HG03469 (cell line): Measurements from ENCODE around the gene TMLHE.
"Not testable (repeated sequence)": the region's sequence is repeated elsewhere in the genome, so short reads cannot be mapped to it uniquely, and the experiment has no call there.

Experiments
- ATAC-seq: cut with Tn5 transposase; IDR thresholded peaks from one replicate; pipeline ENCODE4 v1.9.1; 2021; ENCODE audit warnings: mild to moderate bottlenecking, moderate library complexity, moderate number of reproducible peaks; ENCODE audit not compliant: unreplicated experiment

TMLHE gene

DNA sequence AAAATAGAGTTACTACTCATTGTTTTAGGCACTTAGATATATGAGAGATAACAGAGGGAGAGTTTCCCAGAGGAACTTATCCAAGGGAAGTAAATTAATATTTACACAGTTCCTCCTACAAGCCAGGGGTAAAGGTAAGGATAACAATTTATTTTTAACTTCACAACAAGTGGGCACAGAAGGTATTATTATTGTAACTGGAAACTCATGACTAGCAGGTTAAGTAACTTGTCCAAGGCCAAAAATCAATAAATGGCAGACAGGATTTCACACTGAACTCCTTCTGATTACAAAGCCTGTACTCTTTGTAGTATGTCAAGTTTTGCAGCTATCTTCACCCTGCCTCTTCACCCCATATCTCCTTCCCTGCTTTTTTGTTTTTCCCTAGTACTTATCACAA is 107.5 kb downstream of the TMLHE start:
- no peak for ATAC-seq

DNA sequence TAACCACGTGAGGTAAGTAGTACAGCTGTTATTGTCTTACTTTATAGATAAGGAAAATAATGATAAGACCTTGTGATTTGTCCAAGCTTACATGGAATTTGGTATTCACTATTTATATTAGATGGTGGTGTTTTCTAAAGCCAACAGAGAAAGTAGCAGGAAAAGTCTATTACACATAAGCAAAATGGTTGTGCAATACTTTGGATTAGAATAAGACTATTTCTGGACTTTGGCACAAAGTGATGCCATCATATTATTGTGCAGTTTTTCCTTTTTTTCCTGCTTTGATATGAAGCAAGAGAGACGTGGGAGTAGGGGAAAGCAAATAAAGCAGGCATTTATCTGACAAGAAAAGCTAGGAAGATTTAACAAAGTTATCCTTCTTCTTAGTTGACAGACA is 117.6 kb downstream of the TMLHE start:
- not testable (repeated sequence) for ATAC-seq

DNA sequence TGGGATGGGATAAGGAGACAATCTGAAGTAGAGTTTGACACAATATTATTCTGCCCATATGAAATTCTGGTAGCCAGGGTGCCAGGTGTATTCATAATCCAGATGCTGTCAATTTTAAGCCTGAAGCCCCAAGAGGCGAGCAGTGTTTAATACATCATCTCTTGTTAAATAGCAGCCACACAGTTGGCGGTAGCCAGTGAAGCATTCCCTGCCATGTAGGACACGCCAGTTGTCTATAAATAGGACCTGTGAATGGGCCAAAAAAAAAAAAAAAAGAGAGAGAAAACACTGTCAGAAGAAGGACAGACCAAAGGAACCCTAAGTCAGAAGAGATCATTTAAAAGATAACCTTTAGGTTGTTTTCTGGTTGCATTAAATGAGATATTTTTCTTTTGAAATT is 121.3 kb downstream of the TMLHE start:
- not testable (repeated sequence) for ATAC-seq

DNA sequence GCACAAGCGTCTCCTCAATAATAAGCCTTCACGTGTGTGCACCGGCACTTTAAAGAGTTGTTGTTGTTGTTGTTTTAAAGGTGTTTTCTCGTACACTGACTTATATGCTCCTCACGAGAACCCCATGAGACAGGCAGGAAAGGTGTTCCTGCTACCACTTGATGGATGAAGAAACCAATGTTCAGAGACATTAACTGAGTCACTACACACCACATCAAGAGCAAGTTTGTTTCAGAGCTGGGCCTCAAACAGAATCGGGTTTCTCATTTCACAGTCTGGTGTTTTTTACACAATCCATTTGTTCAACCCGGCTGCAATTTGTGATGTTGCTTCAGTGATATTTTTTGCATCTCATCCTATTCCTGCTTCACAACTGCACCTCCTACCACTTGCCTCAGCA is 135.6 kb downstream of the TMLHE start:
- ATAC-seq: not testable (repeated sequence)

DNA sequence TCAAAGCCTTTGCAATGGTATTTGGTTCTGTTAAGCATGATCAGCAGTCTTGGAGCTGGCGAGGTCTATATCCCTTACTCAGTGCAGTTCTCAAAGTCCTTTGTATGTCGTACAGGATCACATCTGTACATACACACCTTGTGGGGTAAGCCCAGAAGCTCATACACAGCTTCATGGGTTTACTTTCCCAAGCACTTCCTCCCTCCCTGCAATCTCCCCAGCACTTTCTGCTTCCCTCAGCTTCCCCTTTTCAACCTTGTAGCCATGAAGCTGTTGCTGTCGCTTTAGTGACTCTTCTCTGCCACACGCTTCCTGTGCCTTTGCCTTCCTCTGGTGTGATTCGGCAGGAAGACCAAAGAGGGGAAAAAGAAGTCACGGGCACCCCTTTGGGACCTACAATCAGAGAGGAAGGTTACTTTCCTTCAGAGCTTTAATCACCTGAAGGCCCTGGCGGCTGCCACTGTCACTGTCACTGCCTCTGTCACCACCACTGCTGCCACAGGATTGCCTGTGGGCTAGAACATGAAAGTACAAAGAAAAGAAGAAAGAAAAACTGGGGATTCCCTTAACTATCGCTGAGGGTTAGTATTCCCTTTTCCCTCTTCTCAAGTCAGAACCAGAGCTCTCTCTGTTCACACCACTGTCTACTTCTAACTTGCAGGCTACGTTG is 146.3 kb downstream of the TMLHE start:
- ATAC-seq: not testable (repeated sequence)

DNA sequence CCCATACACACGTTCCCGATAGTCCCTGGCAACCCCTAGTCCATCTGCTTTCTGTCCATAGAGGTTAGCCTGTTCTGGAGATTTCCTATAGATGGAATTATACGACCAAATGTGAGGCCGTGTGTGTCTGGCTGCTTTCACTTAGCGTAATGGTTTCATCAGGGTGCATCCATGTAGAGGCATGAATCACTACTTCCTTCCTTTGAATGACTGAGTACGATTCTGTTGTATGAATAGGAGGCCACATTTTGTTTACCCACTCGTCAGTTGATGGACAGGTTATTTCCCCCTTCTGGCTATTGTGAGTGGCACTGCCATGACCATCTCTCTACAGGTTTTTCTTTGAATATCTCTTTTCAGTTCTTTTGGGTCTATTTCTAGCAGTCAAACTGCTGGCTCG is 152.3 kb downstream of the TMLHE start:
- not testable (repeated sequence) for ATAC-seq

DNA sequence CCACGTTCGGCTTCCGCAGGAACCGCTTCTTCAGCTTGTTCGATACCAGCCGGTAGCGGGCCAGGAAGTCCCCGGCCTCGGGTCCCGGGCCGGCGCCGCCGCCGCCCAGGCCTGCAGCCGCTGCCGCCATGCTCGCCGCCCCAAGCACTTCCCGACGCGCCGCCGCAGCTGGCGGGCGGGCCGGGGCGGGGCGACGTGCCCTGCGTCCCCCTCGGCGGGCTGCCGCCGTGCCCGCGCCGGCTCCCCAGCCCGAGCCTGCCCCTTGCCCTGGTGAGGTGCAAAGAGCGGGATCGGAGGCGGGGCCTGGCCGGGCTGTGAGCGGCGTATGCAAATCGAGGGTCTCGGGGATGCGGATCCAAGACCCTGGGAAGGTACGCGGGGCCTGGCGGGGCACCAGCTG is 154.3 kb downstream of the TMLHE start, which contains the start of gene F8A3:
Gene F8A3, minus strand, starts transcription at position 150 of the 400 bp plus-strand sequence. Its CDS starts 20 bp downstream, at position 130.
- peak; percentile 55 for ATAC-seq

DNA sequence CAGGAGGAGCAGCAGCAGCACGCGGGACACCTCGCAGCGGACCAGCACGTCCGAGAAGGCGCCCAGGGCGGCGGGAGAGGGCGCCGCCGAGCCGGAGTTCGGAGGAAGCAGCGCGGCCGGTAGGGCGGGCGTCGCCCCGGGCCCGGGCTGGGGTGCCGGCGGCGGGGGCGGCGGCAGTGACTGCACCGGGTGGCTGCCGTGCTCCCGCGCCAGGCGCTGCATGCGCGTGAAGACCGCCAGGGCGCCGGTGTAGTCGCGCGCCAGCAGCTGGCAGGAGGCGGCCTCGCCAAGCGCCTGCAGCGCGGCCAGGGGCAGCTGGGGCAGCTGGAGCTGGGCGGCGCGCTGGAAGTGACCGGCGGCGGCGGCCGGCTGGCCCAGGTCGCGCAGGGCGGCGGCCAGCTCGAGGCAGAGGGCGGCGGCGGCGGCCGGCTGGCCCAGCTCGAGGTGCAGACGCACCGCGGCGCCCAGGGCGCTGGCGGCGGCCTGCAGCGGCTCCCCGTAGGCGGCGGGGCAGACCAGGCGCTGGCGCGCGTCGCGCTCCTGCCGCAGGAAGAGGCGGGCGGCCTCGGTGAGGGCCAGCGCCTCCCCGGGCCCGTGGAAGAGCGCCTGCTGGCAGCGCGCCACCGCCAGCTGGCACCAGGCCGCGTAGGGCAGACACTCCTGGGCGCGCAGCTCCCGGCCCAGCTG is 154.8 kb downstream of the TMLHE start:
- peak; percentile 47 for ATAC-seq

DNA sequence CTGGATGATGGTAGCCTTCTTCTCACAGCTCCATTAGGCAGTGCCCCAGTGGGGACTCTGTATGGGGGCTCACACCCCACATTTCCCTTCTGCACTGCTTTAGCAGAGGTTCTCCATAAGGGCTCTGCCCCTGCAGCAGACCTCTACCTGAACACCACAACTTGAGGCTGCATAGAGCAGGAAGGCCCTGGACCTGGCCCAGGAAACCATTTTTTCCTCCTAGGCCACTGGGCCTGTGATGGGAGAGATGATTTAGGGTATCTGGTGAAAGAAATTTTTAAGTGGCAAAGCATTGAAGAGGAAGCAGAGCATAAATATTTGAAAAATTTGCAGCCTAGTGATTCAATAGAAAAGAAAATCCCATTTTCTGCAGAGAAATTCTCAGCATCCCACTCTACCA is 171.7 kb downstream of the TMLHE start:
- ATAC-seq: no peak
